HPDE6-E6E7 (cell line): ENCODE results near the gene CRACR2A.

ENCODE experiments used
- DNase-seq: peaks from one replicate; pipeline ENCODE4 v3.0.0; 2011; ENCODE audit warnings: missing footprints; ENCODE audit errors: extremely low spot score

CRACR2A gene

GRCh38 chr12:3753544-3754284 lies 805 bp upstream of the CRACR2A start:
- no peak for DNase-seq

- no peak for DNase-seq
These were observed 706 bp downstream of the CRACR2A start for GRCh38 chr12:3752096-3752709.

- no peak for DNase-seq
These were observed 1.5 kb downstream of the CRACR2A start for GRCh38 chr12:3751151-3752095.

- DNase-seq, result no peak
These were observed 2.3 kb downstream of the CRACR2A start for GRCh38 chr12:3750616-3751015.

- no peak for DNase-seq
These were observed 4.3 kb downstream of the CRACR2A start for GRCh38 chr12:3748620-3749019.

GRCh38 chr12:3747976-3748619 lies 4.8 kb downstream of the CRACR2A start:
- no peak for DNase-seq

GRCh38 chr12:3747543-3747942 lies 5.4 kb downstream of the CRACR2A start:
- no peak for DNase-seq

GRCh38 chr12:3746758-3747157 lies 6.2 kb downstream of the CRACR2A start:
- DNase-seq, result no peak

GRCh38 chr12:3745152-3745551 lies 7.8 kb downstream of the CRACR2A start:
- no peak for DNase-seq

- no peak for DNase-seq
These were observed 8.5 kb downstream of the CRACR2A start for GRCh38 chr12:3744229-3744901.

GRCh38 chr12:3743803-3744202 lies 9.1 kb downstream of the CRACR2A start:
- DNase-seq, result no peak

- no peak for DNase-seq
These were observed 10.8 kb downstream of the CRACR2A start for GRCh38 chr12:3741882-3742672.

GRCh38 chr12:3740480-3741231 lies 12.3 kb downstream of the CRACR2A start:
- no peak for DNase-seq

GRCh38 chr12:3735432-3735831 lies 17.5 kb downstream of the CRACR2A start:
- DNase-seq, result no peak

- no peak for DNase-seq
These were observed 20.0 kb downstream of the CRACR2A start for GRCh38 chr12:3732901-3733300.

- DNase-seq, result no peak
These were observed 22.8 kb downstream of the CRACR2A start for GRCh38 chr12:3730111-3730510.

- no peak for DNase-seq
These were observed 24.2 kb downstream of the CRACR2A start for GRCh38 chr12:3728686-3729085.

GRCh38 chr12:3727877-3728632 lies 24.9 kb downstream of the CRACR2A start:
- DNase-seq, result no peak

- no peak for DNase-seq
These were observed 25.6 kb downstream of the CRACR2A start for GRCh38 chr12:3727354-3727753.
